ENCODE data around the gene ELMOD3. TPM values are rescaled to one million over a fixed set of nuclear protein-coding genes. Genes with fewer than 3 reads are reported as not detected.
A peak's percentile ranks its signal among the peaks of the same experiment; 100 is the strongest.
"Not testable (repeated sequence)": the region's sequence is repeated elsewhere in the genome, so short reads cannot be mapped to it uniquely, and the experiment has no call there.

Gene ELMOD3
- total RNA-seq, 1 donor from 2014 or later: 14.3 TPM

- Mint-ChIP-seq H3K36me3 (ENCODE audit: low read depth) (no peaks in the 10 kb centered on the region), H3K4me1 (ENCODE audit: low read depth) (peaks cover 35% of the 10 kb centered on the region), H3K4me3 (ENCODE audit: unreplicated experiment) (peak overlapping the region; percentile 57), H3K9me3 (ENCODE audit: low read depth) (no peaks in the 10 kb centered on the region), H3K27me3 (ENCODE audit: low read depth) (no peaks in the 10 kb centered on the region), H3K27ac (ENCODE audit: unreplicated experiment) (peak overlapping the region; percentile 94)
- no peak for DNase-seq (ENCODE audit: low spot score)
- TF ChIP-seq CTCF (IDR thresholded peaks at IDR 0.05): no peak
These were observed 82.4 kb downstream of the ELMOD3 start for GRCh38 chr2:85436836-85437487.

- Mint-ChIP-seq H3K4me1 (ENCODE audit: low read depth) (peaks cover 34% of the 10 kb centered on the region), H3K27ac (ENCODE audit: unreplicated experiment) (peak overlapping the region; percentile 95), H3K9me3 (ENCODE audit: low read depth) (no peaks in the 10 kb centered on the region), H3K27me3 (ENCODE audit: low read depth) (no peaks in the 10 kb centered on the region), H3K36me3 (ENCODE audit: low read depth) (no peaks in the 10 kb centered on the region), H3K4me3 (ENCODE audit: unreplicated experiment) (peak overlapping the region; percentile 57)
- TF ChIP-seq CTCF (IDR thresholded peaks at IDR 0.05): no peak
- DNase-seq (ENCODE audit: low spot score): no peak
These were observed 83.1 kb downstream of the ELMOD3 start for GRCh38 chr2:85437488-85438200.

GRCh38 chr2:85438201-85439024 is 83.8 kb downstream of the ELMOD3 start:
- peaks cover 29% of the 10 kb centered on the region for H3K4me1 Mint-ChIP-seq (ENCODE audit: low read depth)
- H3K9me3 Mint-ChIP-seq (ENCODE audit: low read depth): no peaks in the 10 kb centered on the region
- TF ChIP-seq CTCF (IDR thresholded peaks at IDR 0.05): no peak
- no peak for DNase-seq (ENCODE audit: low spot score)
- no peaks in the 10 kb centered on the region for H3K27me3 Mint-ChIP-seq (ENCODE audit: low read depth)
- H3K4me3 Mint-ChIP-seq (ENCODE audit: unreplicated experiment): peak overlapping the region; percentile 57
- no peaks in the 10 kb centered on the region for H3K36me3 Mint-ChIP-seq (ENCODE audit: low read depth)
- H3K27ac Mint-ChIP-seq (ENCODE audit: unreplicated experiment): peak overlapping the region; percentile 95

- Mint-ChIP-seq H3K36me3 (ENCODE audit: low read depth) (no peaks in the 10 kb centered on the region), H3K27ac (ENCODE audit: unreplicated experiment) (peak overlapping the region; percentile 95), H3K4me1 (ENCODE audit: low read depth) (peaks cover 23% of the 10 kb centered on the region), H3K9me3 (ENCODE audit: low read depth) (no peaks in the 10 kb centered on the region), H3K27me3 (ENCODE audit: low read depth) (no peaks in the 10 kb centered on the region), H3K4me3 (ENCODE audit: unreplicated experiment) (no peak overlapping the region)
- no peak for TF ChIP-seq CTCF (IDR thresholded peaks at IDR 0.05)
- no peak for DNase-seq (ENCODE audit: low spot score)
These were observed 84.5 kb downstream of the ELMOD3 start for GRCh38 chr2:85439025-85439472.

- H3K4me1 Mint-ChIP-seq (ENCODE audit: low read depth): peaks cover 24% of the 10 kb centered on the region
- not testable (repeated sequence) for H3K27ac Mint-ChIP-seq (ENCODE audit: unreplicated experiment); DNase-seq (ENCODE audit: low spot score); H3K36me3 Mint-ChIP-seq (ENCODE audit: low read depth); H3K4me3 Mint-ChIP-seq (ENCODE audit: unreplicated experiment); H3K27me3 Mint-ChIP-seq (ENCODE audit: low read depth); H3K9me3 Mint-ChIP-seq (ENCODE audit: low read depth)
These were observed 85.0 kb downstream of the ELMOD3 start for GRCh38 chr2:85439569-85439968.

Measured in chondrocyte (in vitro differentiated cells).